Measurements from ENCODE around the gene FAM76B.

- TF ChIP-seq CTCF (IDR thresholded peaks at IDR 0.05; ENCODE audit: low read depth, low read length) (no peak), POLR2A (IDR thresholded peaks at IDR 0.05; ENCODE audit: extremely low read depth, insufficient read length) (no peak)
These were observed 22.9 kb downstream of the FAM76B start for GRCh38 chr11:95766701-95767100.
